Measurements from ENCODE around the gene GLCCI1. TPM values are rescaled to one million over a fixed set of nuclear protein-coding genes. Genes with fewer than 3 reads are reported as not detected.

GLCCI1 gene
- total and polyA plus RNA-seq, 2 of the 8 experiments (the other 6 are each of a cell fraction or from before 2014, with no cell fraction given), result 12.4 to 27.7 TPM

GRCh38 chr7:8044761-8045430 lies 76.3 kb downstream of the GLCCI1 start:
- 95% methylated on average over 5 of the region's 5 CpGs; no CpG with 5 or more reads in 1 of the 2 experiments for WGBS, 2 experiments (ENCODE audit: extremely low coverage in 1 of 2, insufficient coverage in 1 of 2, insufficient read length in 1 of 2, insufficient replicate concordance in 2 of 2, low coverage in 1 of 2, low lambda C conversion rate in 2 of 2, missing lambda C conversion rate in 1 of 2)
- no peaks in the 10 kb centered on the region for H3K79me2 ChIP-seq (ENCODE audit: control insufficient read depth in 1 of 2, insufficient read depth in 2 of 2, low read length in 2 of 2)
- H2BK12ac ChIP-seq (ENCODE audit: low read depth, low read length), result no peak overlapping the region
- no peak overlapping the region for H3K23ac ChIP-seq (ENCODE audit: insufficient read length)
- CTCF ChIA-PET (ENCODE audit: partially characterized antibody), result no interaction called here
- no peaks in the 10 kb centered on the region for H3K27me3 ChIP-seq (replicated peaks in 1 of 4; ENCODE audit: control insufficient read depth in 3 of 4, extremely low read depth in 1 of 4, insufficient read depth in 3 of 4, low read length in 3 of 4)
- H3K14ac ChIP-seq (ENCODE audit: insufficient read length), result no peak overlapping the region
- no peak overlapping the region for H2AK5ac ChIP-seq (ENCODE audit: low read depth, low read length)
- H3K4me2 ChIP-seq (ENCODE audit: insufficient read depth in 1 of 2, low read depth in 2 of 2, low read length in 2 of 2), result no peak overlapping the region
- no peak overlapping the region for H3K56ac ChIP-seq (replicated peaks; ENCODE audit: insufficient read length, low read depth, low read length)
- no peak overlapping the region for H2BK20ac ChIP-seq (ENCODE audit: low read length)
- H3K23me2 ChIP-seq (ENCODE audit: low read depth, low read length), result no peaks in the 10 kb centered on the region; the same call in 1 of the 2 replicates
- no peak overlapping the region for H3K27ac ChIP-seq (ENCODE audit: low read depth, low read length)
- no peak for FAIRE-seq
- no peak overlapping the region for H3K9ac ChIP-seq (replicated peaks in 1 of 4; ENCODE audit: extremely low read depth in 1 of 4, low read depth in 3 of 4, low read length in 3 of 4)
- no peak overlapping the region for H3K4ac ChIP-seq (replicated peaks; ENCODE audit: insufficient read length, low read depth, low read length)
- H4K5ac ChIP-seq (ENCODE audit: insufficient read length, low read depth, low read length), result no peak overlapping the region
- no peak overlapping the region for H2BK120ac ChIP-seq (replicated peaks; ENCODE audit: low read depth, low read length)
- no peak overlapping the region for H3K4me3 ChIP-seq (ENCODE audit: extremely low read depth in 1 of 4, insufficient read depth in 2 of 4, low read depth in 3 of 4, low read length in 4 of 4)
- H3K79me1 ChIP-seq (ENCODE audit: low read depth, low read length), result no peaks in the 10 kb centered on the region
- no peaks in the 10 kb centered on the region for H3K4me1 ChIP-seq (replicated peaks in 1 of 4; ENCODE audit: control insufficient read depth in 3 of 4, insufficient read depth in 4 of 4, low read length in 3 of 4)
- H2AFZ ChIP-seq (ENCODE audit: low read length), result no peak overlapping the region
- H3K18ac ChIP-seq (ENCODE audit: extremely low read depth, low read length), result no peak overlapping the region
- POLR2A ChIA-PET (ENCODE audit: partially characterized antibody), result no interaction called here
- no peak overlapping the region for H4K91ac ChIP-seq (replicated peaks; ENCODE audit: insufficient read length, low read length)
- no peak overlapping the region for H2BK5ac ChIP-seq (ENCODE audit: low read depth, low read length)
- DNase-seq (ENCODE audit: low read depth in 1 of 2, low spot score in 2 of 2), result no peak
- H2BK15ac ChIP-seq (ENCODE audit: low read length), result no peak overlapping the region
- H4K20me1 ChIP-seq (replicated peaks in 1 of 2; ENCODE audit: control insufficient read depth in 1 of 2, insufficient read depth in 2 of 2, low read length in 2 of 2), result no peaks in the 10 kb centered on the region
- no peak overlapping the region for H4K8ac ChIP-seq (ENCODE audit: extremely low read depth, insufficient read depth, low read length)
- H3K9me3 ChIP-seq (ENCODE audit: insufficient read depth in 2 of 2, low read depth in 1 of 2, low read length in 1 of 2), result no peaks in the 10 kb centered on the region
- no peaks in the 10 kb centered on the region for H3K36me3 ChIP-seq (ENCODE audit: control insufficient read depth in 2 of 4, insufficient read depth in 4 of 4, low read length in 3 of 4)
- TF ChIP-seq, protein P1, sequence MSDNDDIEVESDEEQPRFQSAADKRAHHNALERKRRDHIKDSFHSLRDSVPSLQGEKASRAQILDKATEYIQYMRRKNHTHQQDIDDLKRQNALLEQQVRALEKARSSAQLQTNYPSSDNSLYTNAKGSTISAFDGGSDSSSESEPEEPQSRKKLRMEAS (IDR thresholded peaks at IDR 0.05), result no peak
- TF ChIP-seq EP300 (IDR thresholded peaks at IDR 0.05; ENCODE audit: borderline replicate concordance in 1 of 2, low read depth in 2 of 2, low read length in 2 of 2) (no peak), TAF1 (IDR thresholded peaks at IDR 0.05; ENCODE audit: low read depth, low read length) (no peak), POU5F1 (IDR thresholded peaks at IDR 0.05; ENCODE audit: low read depth, low read length) (no peak), CBX8 (IDR thresholded peaks at IDR 0.05; ENCODE audit: borderline replicate concordance, low read depth, low read length) (no peak), JUND (IDR thresholded peaks at IDR 0.05; ENCODE audit: low read length) (no peak), SP2 (IDR thresholded peaks at IDR 0.05; ENCODE audit: low read length) (no peak), BRCA1 (IDR thresholded peaks at IDR 0.05; ENCODE audit: low read depth, low read length) (no peak), FOSL1 (IDR thresholded peaks at IDR 0.05; ENCODE audit: insufficient read depth, low read depth, low read length) (no peak)
- TF ChIP-seq, protein P2, sequence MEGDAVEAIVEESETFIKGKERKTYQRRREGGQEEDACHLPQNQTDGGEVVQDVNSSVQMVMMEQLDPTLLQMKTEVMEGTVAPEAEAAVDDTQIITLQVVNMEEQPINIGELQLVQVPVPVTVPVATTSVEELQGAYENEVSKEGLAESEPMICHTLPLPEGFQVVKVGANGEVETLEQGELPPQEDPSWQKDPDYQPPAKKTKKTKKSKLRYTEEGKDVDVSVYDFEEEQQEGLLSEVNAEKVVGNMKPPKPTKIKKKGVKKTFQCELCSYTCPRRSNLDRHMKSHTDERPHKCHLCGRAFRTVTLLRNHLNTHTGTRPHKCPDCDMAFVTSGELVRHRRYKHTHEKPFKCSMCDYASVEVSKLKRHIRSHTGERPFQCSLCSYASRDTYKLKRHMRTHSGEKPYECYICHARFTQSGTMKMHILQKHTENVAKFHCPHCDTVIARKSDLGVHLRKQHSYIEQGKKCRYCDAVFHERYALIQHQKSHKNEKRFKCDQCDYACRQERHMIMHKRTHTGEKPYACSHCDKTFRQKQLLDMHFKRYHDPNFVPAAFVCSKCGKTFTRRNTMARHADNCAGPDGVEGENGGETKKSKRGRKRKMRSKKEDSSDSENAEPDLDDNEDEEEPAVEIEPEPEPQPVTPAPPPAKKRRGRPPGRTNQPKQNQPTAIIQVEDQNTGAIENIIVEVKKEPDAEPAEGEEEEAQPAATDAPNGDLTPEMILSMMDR (IDR thresholded peaks at IDR 0.05; ENCODE audit: control extremely low read depth in 1 of 3, insufficient read depth in 1 of 3, low read depth in 1 of 3, low read length in 3 of 3), result no peak
